Peyer's patch (tissue), 4 donors: ENCODE measurements around the gene RPS18. TPM values are rescaled to one million over a fixed set of nuclear protein-coding genes. Genes with fewer than 3 reads are reported as not detected.

Experiments
- DNase-seq, 3 donors: peaks; one replicate each; pipeline ENCODE4 v3.0.0-alpha.2; 2017 to 2019
- H3K27ac ChIP-seq, 4 donors: fragments of 200-600 bp; sonication (generic); one replicate each; pipeline ENCODE4 v1.5.1; 2016 to 2019
- H3K27me3 ChIP-seq, 2 donors: fragments of 200-600 bp; sonication (generic); one replicate each; pipeline ENCODE4 v1.5.1; 2019
- H3K36me3 ChIP-seq, 3 donors: fragments of 200-600 bp; sonication (generic); one replicate each; pipeline ENCODE4 v1.5.1; 2016 to 2019
- H3K4me1 ChIP-seq, 4 donors: fragments of 200-600 bp; sonication (generic); one replicate each; pipeline ENCODE4 v1.5.1; 2016 to 2019
- H3K4me3 ChIP-seq, 4 donors: fragments of 200-600 bp; sonication (generic); 1 replicate in 3 of 4; 2 replicates in 1 of 4; pipeline ENCODE4 v1.5.1; 2016 to 2019; ENCODE audit warnings: mild to moderate bottlenecking in 1 of 4
- H3K9me3 ChIP-seq, 4 donors: fragments of 200-600 bp; sonication (generic); one replicate each; pipeline ENCODE4 v1.5.1; 2016 to 2019; ENCODE audit warnings: mild to moderate bottlenecking in 1 of 4
- CTCF ChIP-seq, 6 experiments: fragments of 450-650 bp in 4 of 6; fragments of 200-600 bp in 2 of 6; sonication (generic) in 1 of 6; IDR thresholded peaks; one replicate each; pipeline ENCODE4 v1.5.1; 2017 to 2019; ENCODE audit warnings: antibody characterized with exemption in 6 of 6, mild to moderate bottlenecking in 3 of 6, moderate library complexity in 1 of 6
- POLR2A ChIP-seq, 2 donors: fragments of 450-650 bp; IDR thresholded peaks; one replicate each; pipeline ENCODE4 v1.5.1; 2017; ENCODE audit warnings: antibody characterized with exemption in 2 of 2, mild to moderate bottlenecking in 2 of 2, moderate library complexity in 2 of 2
- total RNA-seq, 4 donors: library from RNA; depleted of rRNA; stranded (reverse); fragments of >200 nt; gene quantifications; one replicate each; pipeline ENCODE4 v1.1.0, GENCODE V29; 2016

The RPS18 gene
- total RNA-seq, 4 donors from 2014 or later = 697 to 1,875 (median 903) TPM

- H3K4me1 ChIP-seq = peaks cover 0 to 22% (median 6%) of the 10 kb centered on the region in 4 donors
- peak overlapping the region; percentile 93 to 96 (median 95) for H3K27ac ChIP-seq
- peak; percentile 41 to 66 (median 63) for DNase-seq
- TF ChIP-seq POLR2A (IDR thresholded peaks at IDR 0.05) (no peak), CTCF (IDR thresholded peaks at IDR 0.05) (no peak)
- peaks cover 0 to 35% (median 0%) of the 10 kb centered on the region in 3 donors for H3K36me3 ChIP-seq
- no peaks in the 10 kb centered on the region for H3K27me3 ChIP-seq
- H3K9me3 ChIP-seq = no peaks in the 10 kb centered on the region
- H3K4me3 ChIP-seq = peak overlapping the region; percentile 69 to 89 (median 80)
These were observed 25.6 kb downstream of the RPS18 start for GRCh38 chr6:33297406-33297955.

- Histone ChIP-seq H3K27me3 (no peaks in the 10 kb centered on the region), H3K9me3 (no peaks in the 10 kb centered on the region), H3K4me1 (peaks cover 0 to 22% (median 6%) of the 10 kb centered on the region in 4 donors), H3K36me3 (peaks cover 0 to 35% (median 0%) of the 10 kb centered on the region in 3 donors), H3K4me3 (peak overlapping the region; percentile 69 to 89 (median 80)), H3K27ac (peak overlapping the region; percentile 93 to 96 (median 95))
- TF ChIP-seq CTCF (IDR thresholded peaks at IDR 0.05) = no peak
- peak in 1 of 2 donors; percentile 23 for TF ChIP-seq POLR2A (IDR thresholded peaks at IDR 0.05)
- DNase-seq = peak; percentile 62 to 82 (median 67)
These were observed 26.3 kb downstream of the RPS18 start for GRCh38 chr6:33297956-33298772.

GRCh38 chr6:33298773-33299236, 26.9 kb downstream of the RPS18 start, which contains the start of gene RGL2:
TSS of gene RGL2 (minus strand) at chr6:33298942. CDS start at chr6:33298610, 332 bp downstream.
- peak; percentile 83 to 93 (median 88) for DNase-seq
- Histone ChIP-seq H3K27me3 (no peaks in the 10 kb centered on the region), H3K27ac (peak within 1 kb of the TSS; percentile 93 to 96 (median 95)), H3K4me1 (peaks cover 0 to 22% (median 6%) of the 10 kb centered on the region in 4 donors), H3K36me3 (peaks cover 0 to 35% (median 0%) of the 10 kb centered on the region in 3 donors), H3K4me3 (peak within 1 kb of the TSS; percentile 69 to 89 (median 80)), H3K9me3 (no peaks in the 10 kb centered on the region)
- TF ChIP-seq CTCF (IDR thresholded peaks at IDR 0.05) (no peak), POLR2A (IDR thresholded peaks at IDR 0.05) (no peak)

GRCh38 chr6:33299237-33299944, 27.5 kb downstream of the RPS18 start:
- Histone ChIP-seq H3K27me3 (no peaks in the 10 kb centered on the region), H3K27ac (peak overlapping the region; percentile 93 to 96 (median 95)), H3K9me3 (no peaks in the 10 kb centered on the region), H3K4me1 (peaks cover 0 to 22% (median 6%) of the 10 kb centered on the region in 4 donors), H3K36me3 (peaks cover 0 to 40% (median 0%) of the 10 kb centered on the region in 3 donors), H3K4me3 (peak overlapping the region; percentile 69 to 89 (median 80))
- peak; percentile 63 to 79 (median 72) for TF ChIP-seq CTCF (IDR thresholded peaks at IDR 0.05)
- peak; percentile 67 to 74 for TF ChIP-seq POLR2A (IDR thresholded peaks at IDR 0.05)
- DNase-seq = peak; percentile 86 to 96 (median 94)

GRCh38 chr6:33301877-33302276, 30.0 kb downstream of the RPS18 start:
- Histone ChIP-seq H3K36me3 (peaks cover 0 to 50% (median 0%) of the 10 kb centered on the region in 3 donors), H3K27me3 (no peaks in the 10 kb centered on the region), H3K4me3 (no peak overlapping the region), H3K4me1 (peaks cover 0 to 20% (median 5%) of the 10 kb centered on the region in 4 donors), H3K27ac (no peak overlapping the region), H3K9me3 (no peaks in the 10 kb centered on the region)
- DNase-seq = no peak
- TF ChIP-seq POLR2A (IDR thresholded peaks at IDR 0.05) (no peak), CTCF (IDR thresholded peaks at IDR 0.05) (no peak)
